ENCODE results near the gene UNC93A.

- TF ChIP-seq POLR2A (IDR thresholded peaks at IDR 0.05; ENCODE audit: low read depth) (no peak), CTCF (IDR thresholded peaks at IDR 0.05) (no peak)
Observed at GRCh38 chr6:167296293-167296690, 5.2 kb downstream of the UNC93A start.
